K562 (cell line): ENCODE results near the gene HPD. TPM values are rescaled to one million over a fixed set of nuclear protein-coding genes. Genes with fewer than 3 reads are reported as not detected.

Experiments
- BHLHE40 ChIP-seq: IDR thresholded peaks from 2 replicates; pipeline ENCODE4 v1.6.1; 2011; ENCODE audit warnings: low read length, improper control_type of control experiment
- CREM ChIP-seq: IDR thresholded peaks from 2 replicates; pipeline ENCODE4 v1.6.1; 2014; ENCODE audit warnings: antibody characterized with exemption, low read depth
- CXXC5 ChIP-seq: fragments of 250-450 bp; sonication (Bioruptor Pico); IDR thresholded peaks from 2 replicates; pipeline ENCODE4 v1.8.0; 2022; ENCODE audit warnings: inconsistent platforms, mild to moderate bottlenecking, moderate library complexity
- FOXA3 ChIP-seq, 2 experiments: fragments of 450-650 bp in 1 of 2; sonication (generic) in 1 of 2; formaldehyde crosslinking; IDR thresholded peaks in 1 of 2; conservative IDR thresholded peaks in 1 of 2; 2 replicates each; pipeline versions ENCODE4 v1.4.0 to v1.8.0; 2020 to 2022; ENCODE audit warnings: mild to moderate bottlenecking in 2 of 2, missing genetic modification reagents in 1 of 2
- HIVEP1 ChIP-seq: fragments of 250-450 bp; sonication (Bioruptor Pico); IDR thresholded peaks from 2 replicates; pipeline ENCODE4 v1.4.0; 2020; ENCODE audit warnings: mild to moderate bottlenecking
- KLF1 ChIP-seq: fragments of 450-650 bp; IDR thresholded peaks from 2 replicates; pipeline ENCODE4 v1.6.1; 2016; ENCODE audit warnings: missing genetic modification characterization, missing compliant biosample characterization
- KLF6 ChIP-seq: fragments of 250-450 bp; sonication (Bioruptor Pico); IDR thresholded peaks from 2 replicates; pipeline ENCODE4 v1.4.0; 2020; ENCODE audit warnings: mild to moderate bottlenecking, moderate library complexity, borderline replicate concordance
- NONO ChIP-seq, 2 experiments: fragments of 200-400 bp in 1 of 2; fragments of 450-650 bp in 1 of 2; formaldehyde crosslinking in 1 of 2; IDR thresholded peaks; 2 replicates each; pipeline ENCODE4 v1.6.1; 2017; ENCODE audit warnings: low read depth in 2 of 2, mild to moderate bottlenecking in 2 of 2, moderate library complexity in 2 of 2, low read length in 1 of 2
- NR2C1 ChIP-seq, 2 experiments: fragments of 450-650 bp; IDR thresholded peaks; 2 replicates each; pipeline ENCODE4 v1.6.1; 2017; ENCODE audit warnings: mild to moderate bottlenecking in 2 of 2, antibody characterized with exemption in 1 of 2, inconsistent platforms in 1 of 2, missing compliant biosample characterization in 1 of 2, missing genetic modification characterization in 1 of 2
- PHF20 ChIP-seq: fragments of 450-650 bp; IDR thresholded peaks from 2 replicates; pipeline ENCODE4 v1.6.1; 2018; ENCODE audit not compliant: partially characterized antibody
- POLR2A ChIP-seq: fragments of 450-650 bp; conservative IDR thresholded peaks from 2 replicates; pipeline ENCODE4 v1.6.1; 2016
- RBM39 ChIP-seq: fragments of 200-400 bp; formaldehyde crosslinking; optimal IDR thresholded peaks from 2 replicates; pipeline ENCODE3; 2018; ENCODE audit warnings: low read depth, low read length
- SIRT6 ChIP-seq: IDR thresholded peaks from one replicate; pipeline ENCODE4 v1.6.1; 2012; ENCODE audit warnings: low read depth, mild to moderate bottlenecking, control low read depth, inconsistent platforms, low read length, moderate library complexity
- SIX5 ChIP-seq, 2 experiments: IDR thresholded peaks; 2 replicates each; pipeline ENCODE4 v1.6.1; 2011; ENCODE audit warnings: low read length in 2 of 2, borderline replicate concordance in 1 of 2, low read depth in 1 of 2, mild to moderate bottlenecking in 1 of 2, moderate library complexity in 1 of 2; ENCODE audit not compliant: insufficient read depth in 1 of 2
- SREBF1 ChIP-seq: fragments of 150-350 bp; IDR thresholded peaks from 2 replicates; pipeline ENCODE4 v1.6.1; 2014; ENCODE audit warnings: antibody characterized with exemption, low read depth, low read length, borderline replicate concordance
- SUPT5H ChIP-seq: fragments of 450-650 bp; IDR thresholded peaks from 2 replicates; pipeline ENCODE4 v1.6.1; 2016
- ZNF124 ChIP-seq: sonication (generic); formaldehyde crosslinking; IDR thresholded peaks from 2 replicates; pipeline ENCODE4 v1.8.1; 2022; ENCODE audit warnings: missing genetic modification reagents
- ZNF316 ChIP-seq: fragments of 450-650 bp; IDR thresholded peaks from 2 replicates; pipeline ENCODE4 v1.6.1; 2016
- ZNF644 ChIP-seq: fragments of 200-800 bp; sonication (Bioruptor generic); IDR thresholded peaks from 2 replicates; pipeline ENCODE4 v1.6.1; 2016; ENCODE audit warnings: low read depth, missing genetic modification characterization, missing compliant biosample characterization
- polyA plus RNA-seq, 8 experiments: library from polyadenylated mRNA; depleted of rRNA in 4 of 8; stranded (reverse) in 5 of 8; unstranded in 3 of 8; fragments of >200 nt; fragmentation: Nextera tagmentation in 2 of 8; fragmentation: Illumina TruSeq in 1 of 8; extraction: Ambion mirVana in 2 of 8; extraction: Trizol in 1 of 8; gene quantifications; 2 replicates each; pipeline versions ENCODE4 v1.2.1 to v1.2.3, GENCODE V29; 2011 to 2014; ENCODE audit warnings: inconsistent platforms in 1 of 8, missing spikeins in 1 of 8
- total RNA-seq, 7 experiments: library from RNA; depleted of rRNA in 6 of 7; stranded (reverse); fragments of >200 nt in 6 of 7; fragmentation: Illumina TruSeq in 2 of 7; extraction: Trizol in 2 of 7; gene quantifications; 2 replicates each; pipeline versions ENCODE4 v1.2.1 to v1.2.3, GENCODE V29; 2011 to 2021; ENCODE audit warnings: low replicate concordance in 1 of 7
- TF ChIP-seq, protein P1 (sequence below), 2 experiments: IDR thresholded peaks; 2 replicates each; pipeline ENCODE4 v1.6.1; 2011; ENCODE audit warnings: borderline replicate concordance in 1 of 2, control low read depth in 1 of 2, low read depth in 1 of 2, low read length in 1 of 2, mild to moderate bottlenecking in 1 of 2, mixed read lengths in 1 of 2, moderate library complexity in 1 of 2; ENCODE audit not compliant: insufficient read depth in 1 of 2, insufficient read length in 1 of 2, poor library complexity in 1 of 2, severe bottlenecking in 1 of 2; ENCODE audit errors: extremely low read depth in 1 of 2

HPD gene
- total and polyA plus RNA-seq, 9 of the 15 experiments (the other 6 are each of a cell fraction or from before 2014, with no cell fraction given): 0.06 to 0.29 (median 0.07) TPM; not detected in 4

DNA sequence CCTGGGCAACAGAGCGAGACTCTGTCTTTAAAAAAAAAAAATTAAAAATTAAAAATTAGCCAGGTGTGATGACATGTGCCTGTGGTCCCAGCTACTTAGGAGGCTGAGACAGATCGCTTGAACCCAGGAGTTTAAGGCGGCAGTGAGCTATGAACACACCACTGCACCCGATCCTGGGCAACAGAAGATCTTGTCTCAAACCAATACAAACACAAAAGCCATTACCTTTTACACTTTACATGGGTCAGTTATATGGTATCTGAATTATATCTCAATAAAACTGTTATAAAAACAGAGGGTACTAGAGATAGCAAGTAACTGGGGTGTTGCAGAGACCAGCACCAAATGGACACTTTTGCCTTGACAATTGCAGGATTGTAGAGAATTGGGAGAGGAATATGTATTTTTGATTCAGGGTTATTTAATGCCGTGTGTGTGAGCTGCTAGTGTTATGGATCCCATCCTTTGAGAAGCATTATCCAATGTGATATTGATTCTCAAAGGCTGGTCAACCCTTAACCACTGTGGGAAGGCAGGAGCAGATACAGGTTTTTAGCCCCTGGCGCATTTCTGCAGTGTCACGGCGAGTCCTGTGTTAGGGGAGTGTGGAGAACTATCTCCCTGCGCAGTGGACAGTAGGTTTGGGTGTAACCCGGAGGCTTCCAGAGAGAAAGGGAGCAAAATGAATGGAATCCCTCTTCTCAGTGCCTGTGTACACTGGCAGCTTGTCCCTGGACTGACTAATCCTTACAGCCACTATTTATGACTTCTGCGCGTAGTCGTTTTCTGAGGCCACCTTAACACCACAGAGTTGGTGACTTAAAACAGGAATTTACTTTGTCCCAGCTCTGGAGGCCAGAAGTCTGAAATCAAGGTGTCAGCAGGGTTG, 34.3 kb upstream of the HPD start (continued):
- TF ChIP-seq, protein P1, sequence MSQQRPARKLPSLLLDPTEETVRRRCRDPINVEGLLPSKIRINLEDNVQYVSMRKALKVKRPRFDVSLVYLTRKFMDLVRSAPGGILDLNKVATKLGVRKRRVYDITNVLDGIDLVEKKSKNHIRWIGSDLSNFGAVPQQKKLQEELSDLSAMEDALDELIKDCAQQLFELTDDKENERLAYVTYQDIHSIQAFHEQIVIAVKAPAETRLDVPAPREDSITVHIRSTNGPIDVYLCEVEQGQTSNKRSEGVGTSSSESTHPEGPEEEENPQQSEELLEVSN (IDR thresholded peaks at IDR 0.05; ENCODE audit: borderline replicate concordance in 1 of 2, extremely low read depth in 1 of 2, insufficient read depth in 1 of 2, insufficient read length in 1 of 2, low read depth in 1 of 2, low read length in 1 of 2, poor library complexity in 1 of 2, severe bottlenecking in 1 of 2): peak in 1 of 2 experiments; percentile 6
- no peak for TF ChIP-seq SREBF1
- TF ChIP-seq ZNF644: no peak
- 0 out of 4 replicates have a peak, but pooled peaks of 1 of the 2 experiments have one; percentile 14 for TF ChIP-seq NONO (IDR thresholded peaks at IDR 0.05; ENCODE audit: low read depth in 2 of 2, low read length in 1 of 2)
- TF ChIP-seq ZNF124 (CRISPR knock-in tag): no peak
- TF ChIP-seq SIX5 (IDR thresholded peaks at IDR 0.05; ENCODE audit: borderline replicate concordance in 1 of 2, insufficient read depth in 1 of 2, low read depth in 1 of 2, low read length in 2 of 2): no peak
- TF ChIP-seq ZNF316: peak; percentile 94
- no peak for TF ChIP-seq BHLHE40
- TF ChIP-seq NR2C1 (IDR thresholded peaks at IDR 0.05): 0 out of 2 replicates have a peak, but pooled peaks have one; percentile 28
- no peak for TF ChIP-seq NR2C1 (tag; IDR thresholded peaks at IDR 0.05)
- TF ChIP-seq PHF20: peak; percentile 33
- no peak for TF ChIP-seq HIVEP1
- TF ChIP-seq FOXA3 (CRISPR knock-in tag; conservative IDR thresholded peaks at IDR 0.05 in 1 of 2, IDR thresholded peaks at IDR 0.05 in 1 of 2): no peak
- no peak for TF ChIP-seq KLF6
- TF ChIP-seq SUPT5H: no peak
- no peak for TF ChIP-seq POLR2A
- no peak for TF ChIP-seq RBM39
- TF ChIP-seq CXXC5: peak; percentile 18; the same call in 1 of the 2 replicates
- peak; percentile 65 for TF ChIP-seq CREM
- TF ChIP-seq SIRT6: no peak
- TF ChIP-seq KLF1 (tag): no peak
